CD14-positive monocyte (primary cell): ENCODE data around the gene CPT2. TPM values are rescaled to one million over a fixed set of nuclear protein-coding genes. Genes with fewer than 3 reads are reported as not detected.

ENCODE experiments used
- DNase-seq, 3 donors: peaks; one replicate each; pipeline ENCODE4 v3.0.0-alpha.2; 2011 to 2022
- H2AFZ ChIP-seq: 2 replicates; pipeline ENCODE4 v1.6.0; 2012; ENCODE audit warnings: mild to moderate bottlenecking, low read depth, low read length, inconsistent platforms; ENCODE audit not compliant: insufficient read depth, poor library complexity, severe bottlenecking
- H3K27ac ChIP-seq, 2 donors: 1 replicate in 1 of 2; 2 replicates in 1 of 2; pipeline ENCODE4 v1.5.1; 2012 to 2013; ENCODE audit warnings: low read length in 2 of 2, control low read depth in 1 of 2, inconsistent platforms in 1 of 2, low read depth in 1 of 2, mild to moderate bottlenecking in 1 of 2
- H3K27me3 ChIP-seq, 2 donors: one replicate each; pipeline versions ENCODE4 v1.6.0 to v1.6.1; 2011 to 2013; ENCODE audit warnings: low read length in 2 of 2; ENCODE audit not compliant: control insufficient read depth in 2 of 2, insufficient read depth in 2 of 2
- H3K36me3 ChIP-seq, 2 donors: replicated peaks in 1 of 2; 1 replicate in 1 of 2; 2 replicates in 1 of 2; pipeline versions ENCODE4 v1.5.1 to v1.6.1; 2012 to 2013; ENCODE audit warnings: low read length in 2 of 2, control low read depth in 1 of 2, inconsistent platforms in 1 of 2, mild to moderate bottlenecking in 1 of 2; ENCODE audit not compliant: insufficient read depth in 2 of 2, control insufficient read depth in 1 of 2
- H3K4me1 ChIP-seq, 2 donors: 1 replicate in 1 of 2; 2 replicates in 1 of 2; pipeline versions ENCODE4 v1.5.1 to v1.6.1; 2012 to 2013; ENCODE audit warnings: low read length in 2 of 2, control low read depth in 1 of 2, inconsistent platforms in 1 of 2, mild to moderate bottlenecking in 1 of 2, moderate library complexity in 1 of 2; ENCODE audit not compliant: insufficient read depth in 2 of 2, control insufficient read depth in 1 of 2
- H3K4me2 ChIP-seq: replicated peaks from 2 replicates; pipeline ENCODE3; 2012; ENCODE audit warnings: low read length, moderate library complexity, mild to moderate bottlenecking; ENCODE audit not compliant: poor library complexity, severe bottlenecking; ENCODE audit errors: extremely low read depth
- H3K4me3 ChIP-seq, 3 experiments: fragments of 200-600 bp in 1 of 3; sonication (generic) in 1 of 3; replicated peaks in 1 of 3; 1 replicate in 2 of 3; 2 replicates in 1 of 3; pipeline ENCODE4 v1.5.1; 2011 to 2013; ENCODE audit warnings: low read length in 3 of 3, mild to moderate bottlenecking in 3 of 3, control low read depth in 2 of 3, low read depth in 2 of 3, inconsistent platforms in 1 of 3, moderate library complexity in 1 of 3
- H3K79me2 ChIP-seq: 2 replicates; pipeline ENCODE4 v1.6.0; 2012; ENCODE audit warnings: mild to moderate bottlenecking, control low read depth, inconsistent platforms, low read length, moderate library complexity; ENCODE audit not compliant: insufficient read depth
- H3K9ac ChIP-seq: 2 replicates; pipeline ENCODE4 v1.6.0; 2017; ENCODE audit warnings: low read length, mild to moderate bottlenecking; ENCODE audit not compliant: insufficient read depth, poor library complexity, severe bottlenecking
- H3K9me3 ChIP-seq, 2 donors: replicated peaks in 1 of 2; 1 replicate in 1 of 2; 2 replicates in 1 of 2; pipeline versions ENCODE4 v1.5.1 to v1.6.1; 2012 to 2013; ENCODE audit warnings: low read length in 2 of 2, control low read depth in 1 of 2; ENCODE audit not compliant: control insufficient read depth in 1 of 2, insufficient read depth in 1 of 2
- H4K20me1 ChIP-seq: 2 replicates; pipeline ENCODE4 v1.6.0; 2012; ENCODE audit warnings: mild to moderate bottlenecking, low read length, control low read depth, moderate library complexity; ENCODE audit not compliant: insufficient read depth
- H3K27ac Mint-ChIP-seq, 7 donors: one replicate each; pipeline ENCODE4 v1.8.0; 2020; ENCODE audit warnings: mild to moderate bottlenecking in 7 of 7, mixed read lengths in 7 of 7, moderate library complexity in 6 of 7, inconsistent platforms in 2 of 7
- H3K27me3 Mint-ChIP-seq, 3 donors: one replicate each; pipeline ENCODE4 v1.8.0; 2021 to 2022; ENCODE audit warnings: low read depth in 3 of 3, mild to moderate bottlenecking in 3 of 3, mixed read lengths in 3 of 3, moderate library complexity in 3 of 3, inconsistent platforms in 1 of 3
- H3K36me3 Mint-ChIP-seq, 2 donors: one replicate each; pipeline ENCODE4 v1.8.0; 2020; ENCODE audit warnings: mixed read lengths in 2 of 2, inconsistent platforms in 1 of 2, mild to moderate bottlenecking in 1 of 2
- H3K4me1 Mint-ChIP-seq: one replicate; pipeline ENCODE4 v1.8.0; 2020; ENCODE audit warnings: mild to moderate bottlenecking, mixed read lengths
- H3K4me3 Mint-ChIP-seq, 2 donors: one replicate each; pipeline ENCODE4 v1.8.0; 2020; ENCODE audit warnings: mild to moderate bottlenecking in 2 of 2, mixed read lengths in 2 of 2, moderate library complexity in 1 of 2
- H3K9me3 Mint-ChIP-seq, 7 donors: one replicate each; pipeline ENCODE4 v1.8.0; 2020 to 2022; ENCODE audit warnings: mixed read lengths in 7 of 7, mild to moderate bottlenecking in 6 of 7, moderate library complexity in 6 of 7, inconsistent platforms in 2 of 7
- WGBS: methylation state at CpG from one replicate; pipeline ENCODE4 v1.1.5; 2013; ENCODE audit warnings: missing lambda C conversion rate; ENCODE audit not compliant: insufficient coverage; 5-methylcytosine and 5-hydroxymethylcytosine counted together
- intact Hi-C, 2 donors: fragments of 100-400 bp; cut with micrococcal nuclease; formaldehyde crosslinking; loops; one replicate each; pipeline versions ENCODE4 v1.15.0 to v1.15.1; 2023
- polyA plus RNA-seq, 3 donors: library from polyadenylated mRNA; depleted of rRNA in 1 of 3; unstranded in 2 of 3; stranded (reverse) in 1 of 3; fragments of 300-500 nt in 2 of 3; fragments of >200 nt in 1 of 3; fragmentation: Illumina TruSeq in 2 of 3; gene quantifications; 1 replicate in 2 of 3; 2 replicates in 1 of 3; pipeline ENCODE4 v1.2.3, GENCODE V29; 2012 to 2021
- TF ChIP-seq, protein P1 (sequence below): fragments of 200-600 bp; IDR thresholded peaks from one replicate; pipeline ENCODE4 v1.8.0; 2022; ENCODE audit warnings: antibody characterized with exemption, mild to moderate bottlenecking

Gene CPT2
- polyA plus RNA-seq, 3 donors: 7.6 to 29.6 (median 20.2) TPM

- Mint-ChIP-seq H3K4me3 (no peak overlapping the region), H3K9me3 (peaks cover 0 to 4% (median 0%) of the 10 kb centered on the region in 7 donors), H3K27me3 (peaks cover 2 to 3% (median 2%) of the 10 kb centered on the region in 3 donors), H3K36me3 (no peaks in the 10 kb centered on the region), H3K27ac (no peak overlapping the region), H3K4me1 (peaks cover 3% of the 10 kb centered on the region)
- Histone ChIP-seq H3K4me2 (no peak overlapping the region), H3K27me3 (no peaks in the 10 kb centered on the region), H3K4me3 (no peak overlapping the region), H3K36me3 (no peaks in the 10 kb centered on the region), H2AFZ (no peak overlapping the region), H3K9ac (no peak overlapping the region), H3K9me3 (no peaks in the 10 kb centered on the region), H3K4me1 (no peaks in the 10 kb centered on the region), H3K27ac (no peak overlapping the region), H4K20me1 (no peaks in the 10 kb centered on the region), H3K79me2 (no peaks in the 10 kb centered on the region)
- no peak for DNase-seq
- intact Hi-C loops: no loop called here
- WGBS: no CpG with 5 or more reads among the region's 1 CpG
- TF ChIP-seq, protein P1, sequence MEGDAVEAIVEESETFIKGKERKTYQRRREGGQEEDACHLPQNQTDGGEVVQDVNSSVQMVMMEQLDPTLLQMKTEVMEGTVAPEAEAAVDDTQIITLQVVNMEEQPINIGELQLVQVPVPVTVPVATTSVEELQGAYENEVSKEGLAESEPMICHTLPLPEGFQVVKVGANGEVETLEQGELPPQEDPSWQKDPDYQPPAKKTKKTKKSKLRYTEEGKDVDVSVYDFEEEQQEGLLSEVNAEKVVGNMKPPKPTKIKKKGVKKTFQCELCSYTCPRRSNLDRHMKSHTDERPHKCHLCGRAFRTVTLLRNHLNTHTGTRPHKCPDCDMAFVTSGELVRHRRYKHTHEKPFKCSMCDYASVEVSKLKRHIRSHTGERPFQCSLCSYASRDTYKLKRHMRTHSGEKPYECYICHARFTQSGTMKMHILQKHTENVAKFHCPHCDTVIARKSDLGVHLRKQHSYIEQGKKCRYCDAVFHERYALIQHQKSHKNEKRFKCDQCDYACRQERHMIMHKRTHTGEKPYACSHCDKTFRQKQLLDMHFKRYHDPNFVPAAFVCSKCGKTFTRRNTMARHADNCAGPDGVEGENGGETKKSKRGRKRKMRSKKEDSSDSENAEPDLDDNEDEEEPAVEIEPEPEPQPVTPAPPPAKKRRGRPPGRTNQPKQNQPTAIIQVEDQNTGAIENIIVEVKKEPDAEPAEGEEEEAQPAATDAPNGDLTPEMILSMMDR: no peak
Observed at GRCh38 chr1:53158900-53159299, 37.7 kb upstream of the CPT2 start.

GRCh38 chr1:53160924-53161378, 35.7 kb upstream of the CPT2 start:
- 93% methylated on average over 1 of the region's 2 CpGs for WGBS
- no peak overlapping the region for H3K4me3 Mint-ChIP-seq
- TF ChIP-seq, protein P1: no peak

More at GRCh38 chr1:53160924-53161378, 35.7 kb upstream of the CPT2 start:
- Histone ChIP-seq H3K4me2 (no peak overlapping the region), H3K27ac (no peak overlapping the region), H3K9me3 (no peaks in the 10 kb centered on the region), H3K9ac (no peak overlapping the region), H3K36me3 (no peaks in the 10 kb centered on the region), H3K4me1 (no peaks in the 10 kb centered on the region), H3K4me3 (no peak overlapping the region), H2AFZ (no peak overlapping the region), H4K20me1 (no peaks in the 10 kb centered on the region), H3K79me2 (no peaks in the 10 kb centered on the region), H3K27me3 (no peaks in the 10 kb centered on the region)
- Mint-ChIP-seq H3K36me3 (no peaks in the 10 kb centered on the region), H3K27me3 (peaks cover 1 to 8% (median 3%) of the 10 kb centered on the region in 3 donors), H3K9me3 (peaks cover 0 to 4% (median 0%) of the 10 kb centered on the region in 7 donors), H3K27ac (no peak overlapping the region), H3K4me1 (peaks cover 3% of the 10 kb centered on the region)
- no peak for DNase-seq
- intact Hi-C loops: no loop called here
